ENCODE measurements around the gene SORL1-AS1.
A peak's percentile ranks its signal among the peaks of the same experiment; 100 is the strongest.

The SORL1-AS1 gene

DNA sequence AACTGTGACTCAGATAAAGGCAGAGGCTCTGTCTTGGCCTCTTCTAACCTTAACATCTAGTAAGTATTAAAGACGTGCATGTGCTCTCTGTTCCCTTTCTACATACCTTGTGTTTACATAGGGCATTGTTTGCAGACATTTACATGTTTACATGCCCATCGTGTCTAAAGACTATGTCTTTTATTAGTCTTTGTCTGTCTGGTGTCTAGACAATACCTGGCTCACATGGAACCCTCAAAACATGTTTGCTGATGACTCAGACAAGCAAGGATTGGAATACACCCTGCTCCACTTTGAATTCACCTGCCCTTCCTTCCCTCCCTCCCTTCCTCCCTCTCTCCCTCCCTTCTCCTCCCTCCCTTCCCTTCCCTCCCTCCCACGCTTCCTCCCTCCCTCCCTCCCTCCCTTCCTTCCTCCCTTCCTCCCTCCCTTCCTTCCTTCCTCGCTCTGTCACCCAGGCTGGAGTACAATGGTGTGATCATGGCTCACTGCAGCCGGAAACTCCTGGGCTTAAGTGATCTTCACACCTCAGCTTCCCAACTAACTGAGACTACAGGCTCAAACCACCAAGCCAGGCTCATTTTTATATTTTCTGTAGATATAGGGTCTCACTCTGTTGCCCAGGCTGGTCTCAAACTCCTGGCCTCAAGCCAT is 23.7 kb upstream of the SORL1-AS1 start:
- no peak for DNase-seq (ENCODE audit: low read depth in 2 of 2)

DNA sequence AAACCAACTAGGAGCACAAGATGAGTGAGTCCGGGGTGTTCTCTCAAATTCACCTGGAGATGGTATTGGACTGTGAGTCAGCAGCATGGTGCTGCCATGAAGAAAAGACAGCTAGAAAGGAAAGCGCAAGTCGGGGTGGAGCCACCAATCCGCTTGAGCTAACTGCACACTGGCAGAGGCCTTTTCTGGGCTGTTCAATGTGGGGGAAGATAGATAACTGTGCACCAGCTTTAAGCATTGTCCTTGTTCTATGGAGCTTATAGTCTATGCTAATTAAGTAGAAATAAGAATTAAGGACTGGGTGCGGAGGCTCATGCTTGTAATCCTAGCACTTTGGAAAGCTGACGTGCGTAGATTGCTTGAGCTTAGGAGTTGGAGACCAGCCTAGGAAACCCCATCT is 21.9 kb upstream of the SORL1-AS1 start:
- no peak for DNase-seq (ENCODE audit: low read depth in 2 of 2)

DNA sequence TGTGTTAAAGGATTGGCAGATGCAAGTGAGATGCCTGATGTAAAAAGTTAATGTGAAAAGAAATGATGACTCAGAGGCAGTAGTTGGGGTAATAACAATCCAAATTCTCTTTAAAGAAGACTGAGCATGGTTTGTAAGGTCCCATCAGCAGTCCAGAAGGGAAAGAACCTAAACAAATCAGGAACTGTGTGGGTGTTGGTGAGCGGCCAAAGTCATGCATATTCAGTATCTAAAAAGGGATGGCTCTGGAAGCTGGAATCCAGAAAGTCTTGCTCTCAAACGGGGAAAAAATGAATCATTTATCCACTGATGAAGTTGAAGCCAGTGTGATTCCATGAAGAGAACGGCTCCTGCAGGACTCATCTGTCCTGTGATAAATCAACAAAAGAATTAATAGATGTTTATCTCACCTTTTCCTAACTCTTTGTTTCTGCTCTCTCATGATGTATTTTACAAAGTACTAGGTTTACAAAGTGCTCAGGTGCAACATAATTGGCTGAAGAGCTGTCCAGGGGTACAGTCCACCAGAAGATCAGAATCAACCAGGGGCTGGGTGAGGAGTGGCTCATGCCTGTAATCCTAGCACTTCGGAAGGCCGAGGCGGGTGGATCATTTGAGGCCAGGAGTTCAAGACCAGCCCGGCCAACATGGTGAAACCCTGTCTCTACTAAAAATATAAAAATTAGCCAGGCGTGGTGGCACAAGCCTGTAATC is 20.5 kb upstream of the SORL1-AS1 start:
- DNase-seq (ENCODE audit: low read depth in 2 of 2) = no peak

DNA sequence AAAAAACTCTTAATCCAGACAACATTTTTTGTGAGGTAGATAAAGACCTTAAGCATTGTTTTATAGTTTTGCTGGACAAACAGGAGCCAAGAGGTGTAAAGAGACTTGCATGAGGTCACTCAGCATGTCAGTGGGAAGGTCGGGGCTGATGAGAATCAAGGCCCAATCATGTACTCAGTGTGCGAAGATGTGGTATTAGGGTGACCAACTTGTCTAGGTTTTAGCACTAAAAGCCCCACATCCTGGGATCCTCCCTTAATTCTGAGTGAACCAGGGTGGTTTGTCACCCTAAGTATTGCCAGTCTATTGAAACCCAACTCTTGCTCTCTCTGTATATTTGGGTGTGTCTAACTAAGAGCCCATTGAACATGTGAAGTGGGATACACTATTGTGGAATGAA is 19.5 kb upstream of the SORL1-AS1 start:
- DNase-seq (ENCODE audit: low read depth in 2 of 2) = no peak

DNA sequence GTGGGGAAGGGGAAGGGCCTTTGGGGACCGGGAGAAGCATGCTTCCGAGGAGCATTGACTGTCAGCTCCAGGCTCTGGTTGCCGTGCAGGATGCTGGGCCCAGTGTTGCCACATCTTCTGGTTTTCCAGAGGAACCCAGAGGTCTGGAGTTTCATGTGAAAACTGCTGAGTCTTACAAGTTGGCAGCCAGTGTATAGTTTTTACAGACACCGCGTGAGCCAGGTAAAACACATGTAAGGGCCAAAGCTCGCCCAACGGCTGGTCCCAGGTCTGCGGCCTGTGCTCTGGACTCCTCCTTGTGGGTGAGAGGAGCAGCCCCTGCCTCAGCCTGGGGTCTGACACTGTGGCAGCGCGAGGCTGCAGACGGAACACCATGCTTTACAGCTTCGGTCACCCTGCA is 18.4 kb upstream of the SORL1-AS1 start:
- DNase-seq (ENCODE audit: low read depth in 2 of 2) = no peak

DNA sequence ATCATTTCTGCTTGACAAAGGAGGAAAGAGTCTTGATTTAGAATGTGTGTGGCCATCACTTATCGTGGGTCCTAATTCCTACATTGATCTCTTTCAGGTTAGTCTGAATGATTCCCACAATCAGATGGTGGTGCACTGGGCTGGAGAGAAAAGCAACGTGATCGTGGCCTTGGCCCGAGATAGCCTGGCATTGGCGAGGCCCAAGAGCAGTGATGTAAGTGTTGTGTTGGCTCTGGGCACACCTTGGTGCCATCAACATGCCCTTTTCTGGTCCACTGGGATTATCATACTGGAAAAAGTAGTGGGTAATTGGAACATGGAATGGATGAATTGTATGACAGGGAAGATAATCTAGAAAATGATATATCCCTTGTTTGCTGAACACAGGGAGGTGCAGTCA is 17.1 kb upstream of the SORL1-AS1 start:
- DNase-seq (ENCODE audit: low read depth in 2 of 2) = no peak

DNA sequence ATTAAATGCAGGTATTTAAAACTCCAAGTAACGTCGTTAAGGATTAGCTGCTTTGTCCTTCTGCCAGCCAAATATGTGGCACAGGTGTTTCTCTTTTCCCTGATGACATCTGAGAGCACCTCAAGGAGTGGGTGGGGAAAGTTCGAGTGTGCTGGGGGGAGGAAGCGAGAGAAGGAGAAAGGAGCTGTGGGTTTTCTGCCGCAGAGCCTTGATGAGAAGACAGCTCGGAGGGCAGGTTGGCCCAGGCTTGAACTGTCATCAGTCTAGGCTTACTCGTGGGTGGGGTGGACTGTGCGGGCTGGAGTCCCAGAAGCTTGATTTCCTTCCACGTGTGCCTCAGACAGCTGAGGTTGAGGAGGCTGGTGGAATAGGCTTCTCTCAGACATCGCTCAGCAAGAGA is 15.2 kb upstream of the SORL1-AS1 start:
- peak; percentile 67 to 73 for DNase-seq (ENCODE audit: low read depth in 2 of 2)

DNA sequence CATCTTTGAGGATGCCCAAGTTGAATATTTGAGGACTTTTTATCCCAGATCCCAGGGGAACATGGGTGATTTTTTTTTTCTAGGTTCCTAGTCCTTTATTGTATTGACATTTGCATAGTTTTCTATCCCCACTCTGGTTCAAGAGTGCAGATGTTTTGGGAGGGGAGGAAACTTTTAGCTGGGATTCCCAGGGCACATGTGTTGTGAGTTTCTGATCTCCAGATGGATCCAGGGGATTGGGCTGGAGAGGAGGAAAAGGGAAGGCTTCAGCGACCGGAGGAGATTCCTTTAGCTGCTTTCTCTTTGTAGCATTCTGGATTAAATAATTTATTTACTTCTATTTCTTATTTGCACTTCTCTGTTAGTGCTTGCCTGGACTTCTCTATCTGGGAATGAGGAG is 14.7 kb upstream of the SORL1-AS1 start:
- DNase-seq (ENCODE audit: low read depth in 2 of 2) = no peak

DNA sequence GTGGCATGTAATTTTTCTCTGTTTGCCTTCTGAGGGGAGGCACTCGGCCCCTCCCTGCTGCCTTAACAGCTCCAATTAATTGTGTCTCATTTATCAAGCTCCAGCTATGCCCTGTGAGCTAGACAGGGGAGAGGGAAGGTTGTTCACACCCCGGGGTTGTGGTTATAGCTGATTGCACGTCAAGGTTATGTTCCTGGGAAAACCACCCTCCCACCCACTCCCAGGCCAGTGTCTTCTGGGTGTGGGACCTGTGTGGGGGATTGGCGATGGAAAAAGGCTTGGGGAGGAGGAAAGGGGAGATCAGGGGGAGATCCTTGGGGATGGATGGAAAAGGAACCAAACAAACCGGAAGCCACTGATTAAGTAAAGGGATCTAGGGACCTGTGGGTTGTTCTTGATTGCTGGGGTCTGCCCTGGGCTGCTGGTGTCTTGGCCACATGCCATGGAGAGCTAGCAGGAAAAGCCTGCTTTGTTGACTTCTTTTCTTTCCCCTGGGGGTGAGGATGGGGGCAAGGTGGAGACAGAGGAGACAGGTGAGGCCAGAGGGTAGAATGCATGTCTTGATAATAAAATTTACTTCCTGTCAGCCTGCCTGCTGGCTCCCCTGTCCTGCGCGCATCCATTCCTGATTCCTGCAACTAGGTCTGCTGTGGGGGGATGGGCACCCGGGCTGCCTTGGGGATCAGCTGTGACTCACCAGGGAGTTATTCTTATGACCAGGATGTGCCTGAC is 13.5 kb upstream of the SORL1-AS1 start:
- no peak for DNase-seq (ENCODE audit: low read depth in 2 of 2)

DNA sequence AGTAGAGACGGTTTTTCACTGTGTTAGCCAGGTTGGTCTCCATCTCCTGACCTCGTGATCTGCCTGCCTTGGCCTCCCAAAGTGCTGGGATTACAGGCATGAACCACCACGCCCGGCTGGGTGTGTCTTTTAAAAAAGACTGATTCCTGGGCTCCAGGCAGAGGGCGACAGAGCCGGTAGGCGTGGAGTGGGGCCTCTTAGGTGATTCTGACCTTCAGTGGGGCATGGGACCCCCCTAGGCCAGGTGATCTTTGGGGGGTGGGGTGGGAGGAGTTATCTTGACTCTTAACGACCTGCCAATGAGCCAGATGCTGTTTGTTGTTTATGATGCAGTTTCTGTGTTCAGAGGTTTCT is 12.9 kb upstream of the SORL1-AS1 start:
- no peak for DNase-seq (ENCODE audit: low read depth in 2 of 2)

DNA sequence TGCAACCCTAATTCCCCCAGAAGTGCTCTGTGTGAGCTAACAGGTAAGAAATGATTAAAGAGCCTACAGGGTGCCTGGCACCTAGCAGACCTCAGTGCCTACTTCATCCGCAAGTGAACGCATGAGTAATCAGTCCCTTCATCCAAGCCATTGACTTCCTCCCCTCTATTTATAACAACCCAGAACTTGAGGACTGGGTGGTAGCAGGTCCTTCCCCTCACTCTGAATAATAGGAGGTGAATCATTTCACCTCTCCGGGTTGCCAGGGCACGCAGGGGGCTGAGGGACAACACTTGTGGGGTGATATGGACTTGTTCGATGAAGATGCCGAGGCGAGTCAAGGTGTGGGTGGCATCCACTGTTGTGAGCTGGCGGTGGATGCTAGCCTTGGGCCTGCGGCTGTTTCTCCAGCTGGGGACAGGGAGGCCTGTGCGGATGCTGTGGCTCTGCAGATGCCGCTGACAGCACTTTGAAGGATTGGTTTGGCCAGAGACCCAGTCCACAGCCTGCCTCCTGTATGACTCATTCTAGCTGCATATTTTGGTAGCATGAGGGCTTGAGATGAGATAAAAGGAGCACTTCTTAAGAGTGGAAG is 11.7 kb upstream of the SORL1-AS1 start:
- DNase-seq (ENCODE audit: low read depth in 2 of 2) = peak; percentile 64 to 70

DNA sequence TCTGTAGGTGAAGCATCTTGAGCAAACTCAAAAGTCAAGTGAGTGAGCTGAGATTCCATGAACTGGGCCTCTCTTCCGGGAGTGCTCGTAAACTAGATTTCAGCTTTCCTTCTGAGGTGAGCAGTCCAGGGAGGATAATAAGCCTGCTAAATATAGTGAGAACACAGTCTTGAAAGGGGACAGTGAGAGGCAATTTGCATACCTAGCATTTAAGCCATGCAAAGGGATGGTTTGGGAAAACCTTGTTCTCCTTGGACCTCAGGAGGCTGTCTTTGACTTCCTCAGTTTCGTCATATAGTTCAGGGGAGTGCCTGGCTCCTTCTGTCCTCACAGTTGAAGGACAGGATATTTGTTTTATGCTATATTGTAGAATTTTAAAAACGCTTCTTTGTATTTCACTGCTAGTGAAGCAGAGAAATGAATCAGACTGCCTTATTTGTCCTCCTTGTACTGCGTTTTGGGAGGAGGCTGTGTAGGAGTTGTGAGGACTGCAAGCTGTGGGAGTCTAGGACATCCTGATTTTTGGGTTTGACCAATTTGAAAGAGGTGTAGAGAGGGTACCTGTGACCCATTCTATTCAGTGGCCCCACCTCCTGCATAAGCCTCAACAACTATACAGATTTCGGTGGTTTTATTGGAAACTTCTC is 11.0 kb upstream of the SORL1-AS1 start:
- no peak for DNase-seq (ENCODE audit: low read depth in 2 of 2)

DNA sequence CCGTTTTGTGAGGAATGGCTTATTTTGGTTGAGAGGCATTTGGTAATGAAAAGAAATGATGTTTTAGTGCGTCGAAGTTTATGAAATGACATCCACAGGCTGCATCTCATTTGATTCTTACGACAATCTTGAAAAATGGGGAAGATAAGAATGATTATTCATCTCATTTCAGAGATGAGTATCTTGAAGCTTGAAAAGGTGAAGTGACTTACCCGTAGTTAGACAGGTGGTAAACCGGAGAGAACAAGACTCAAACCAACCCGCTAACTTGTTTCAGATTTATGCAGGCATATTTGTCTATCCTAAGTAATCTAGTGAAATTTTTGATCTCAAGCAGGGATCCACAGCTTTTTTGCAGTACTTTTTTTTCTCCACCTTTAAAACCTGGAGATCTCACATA is 9.1 kb upstream of the SORL1-AS1 start:
- DNase-seq (ENCODE audit: low read depth in 2 of 2) = no peak

DNA sequence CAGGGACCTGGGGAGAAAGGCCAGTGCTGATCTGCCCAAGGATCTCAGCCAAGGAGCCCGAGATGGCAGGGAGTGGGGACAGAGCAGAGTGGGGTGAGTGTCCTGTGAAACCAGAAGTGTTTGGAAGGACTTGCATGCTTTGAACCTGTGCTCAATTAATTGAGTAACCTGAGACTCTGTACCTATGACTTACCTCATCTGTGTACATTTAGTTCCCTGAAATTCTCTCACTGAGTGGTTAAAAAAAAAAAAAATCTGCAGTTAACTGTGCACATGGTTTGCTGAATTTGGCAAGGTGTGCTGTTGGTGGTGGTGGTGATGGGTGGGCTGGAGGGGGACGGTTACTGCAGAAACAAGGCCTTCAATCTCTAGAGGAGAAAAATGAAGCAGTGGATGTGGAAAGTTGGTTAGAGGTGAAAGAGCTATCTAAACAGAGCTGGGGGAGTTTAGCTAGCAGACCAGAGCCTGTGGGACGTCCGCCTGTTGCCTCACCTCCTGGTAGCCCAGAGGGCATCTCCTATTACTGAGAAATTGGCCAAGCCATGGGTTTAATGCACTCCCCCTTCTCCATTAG is 8.3 kb upstream of the SORL1-AS1 start:
- no peak for DNase-seq (ENCODE audit: low read depth in 2 of 2)

DNA sequence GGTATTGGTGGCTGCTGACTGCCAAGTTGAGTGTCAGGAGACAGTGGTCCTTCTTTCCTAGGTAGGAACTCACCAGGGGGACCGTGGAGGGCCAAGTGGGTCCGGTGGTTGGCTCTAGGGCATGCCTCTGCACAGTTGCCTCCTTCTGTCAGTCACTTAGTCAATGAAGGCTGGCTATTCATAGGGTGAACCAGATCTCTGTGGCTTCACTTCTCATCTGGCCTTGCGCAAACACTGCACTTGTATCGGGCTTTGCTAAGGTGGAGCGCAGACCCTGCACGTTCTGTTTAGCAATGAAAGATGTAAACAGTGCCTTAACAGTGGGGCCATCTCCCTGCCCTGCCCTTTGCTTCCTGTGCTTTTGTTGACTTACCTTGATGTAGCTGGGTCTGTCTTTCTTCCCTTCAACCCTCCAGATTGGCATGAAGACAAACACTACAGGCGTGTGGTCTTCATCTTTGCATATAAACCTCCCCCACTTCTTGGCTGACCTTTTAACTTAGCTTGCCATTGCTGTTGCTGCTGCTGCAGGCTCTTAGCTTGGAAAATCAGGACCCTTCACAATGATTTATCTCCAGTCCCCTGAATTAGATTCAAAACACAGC is 6.7 kb upstream of the SORL1-AS1 start:
- no peak for DNase-seq (ENCODE audit: low read depth in 2 of 2)

DNA sequence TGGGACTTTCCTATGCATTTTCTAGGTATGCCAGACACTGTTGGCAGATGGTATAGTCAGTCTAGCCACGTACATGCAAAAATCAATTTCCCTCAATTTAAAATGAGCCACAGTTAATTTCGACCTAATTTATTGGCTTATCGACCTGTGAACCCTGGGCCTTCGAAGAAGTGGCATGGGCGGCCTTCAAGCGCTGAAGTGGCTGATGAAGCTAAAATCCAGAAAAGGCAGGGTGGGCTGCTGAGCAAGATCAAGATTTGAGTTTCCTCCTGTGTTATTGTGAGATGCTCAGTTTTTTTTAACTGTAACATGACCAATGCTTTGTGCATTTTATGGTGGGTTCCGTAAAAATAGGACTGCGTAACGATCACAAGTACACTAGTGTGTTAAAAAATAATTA is 5.8 kb upstream of the SORL1-AS1 start:
- no peak for DNase-seq (ENCODE audit: low read depth in 2 of 2)

DNA sequence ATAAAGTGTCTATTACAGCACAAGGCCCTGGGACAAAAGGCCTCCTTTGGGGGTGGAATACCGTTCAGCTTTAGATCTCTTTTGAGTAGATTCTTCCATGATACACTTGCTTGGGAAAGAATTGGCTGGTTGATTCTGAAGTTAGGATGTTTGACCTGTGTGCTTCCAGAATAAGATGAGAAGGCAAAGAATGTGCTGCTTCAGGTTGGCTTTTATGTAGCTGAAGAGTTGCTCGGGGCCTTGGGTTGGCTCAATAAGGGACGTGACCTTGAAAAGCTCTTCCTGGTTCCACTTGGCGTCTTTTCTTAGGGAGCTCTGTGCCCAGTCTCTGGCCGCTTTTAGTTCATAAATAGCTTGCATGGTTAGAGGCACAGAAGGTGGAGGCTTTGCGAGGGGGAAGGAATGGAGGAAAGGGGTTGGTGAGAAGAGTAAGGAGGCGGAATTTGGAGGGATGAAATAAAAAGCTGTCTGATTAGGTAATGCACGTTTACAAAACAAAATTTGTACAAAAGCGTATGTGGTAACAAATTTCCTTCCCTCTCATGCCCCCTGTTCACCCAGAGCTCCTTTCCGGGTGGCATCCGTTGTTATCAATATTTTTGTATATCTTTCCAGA is 4.2 kb upstream of the SORL1-AS1 start:
- no peak for DNase-seq (ENCODE audit: low read depth in 2 of 2)

DNA sequence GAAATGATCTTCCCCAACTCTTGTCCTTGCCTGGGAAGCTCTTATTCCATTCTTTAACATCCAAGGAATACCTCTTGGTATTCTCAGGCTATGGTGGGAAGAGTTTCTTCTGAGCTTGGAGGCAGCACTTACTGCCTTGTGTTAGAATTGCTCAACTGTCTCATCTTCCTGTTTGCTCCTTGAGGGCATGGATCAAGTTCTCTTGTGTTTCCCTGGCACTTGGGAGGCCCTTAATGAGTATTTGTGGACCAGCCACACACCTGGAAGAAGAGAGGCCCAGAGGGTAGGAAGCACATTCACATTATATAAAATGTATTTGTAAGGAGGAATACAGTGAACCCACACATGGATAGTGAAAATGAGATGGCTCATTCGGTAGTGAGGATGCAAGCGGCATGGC is 3.4 kb upstream of the SORL1-AS1 start:
- no peak for DNase-seq (ENCODE audit: low read depth in 2 of 2)

DNA sequence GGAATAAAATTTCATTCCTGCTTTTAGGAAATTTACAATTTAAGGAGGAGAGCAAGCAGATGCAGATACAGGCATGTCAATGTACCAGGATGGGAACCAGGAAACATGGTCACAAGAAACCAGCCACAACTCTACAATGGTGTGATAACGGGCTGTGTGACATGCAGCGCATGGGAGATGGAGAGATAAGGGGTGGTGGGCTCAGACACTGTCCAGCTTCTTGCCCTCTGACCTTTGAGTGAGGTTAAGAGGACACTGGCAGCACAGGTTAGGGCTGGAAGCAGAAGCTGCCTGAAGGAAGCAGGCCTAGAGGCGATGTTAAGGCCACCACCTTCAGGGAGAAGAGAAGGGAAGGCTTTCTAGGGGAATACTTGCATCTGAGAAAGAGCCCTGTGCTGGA is 2.3 kb upstream of the SORL1-AS1 start:
- no peak for DNase-seq (ENCODE audit: low read depth in 2 of 2)

DNA sequence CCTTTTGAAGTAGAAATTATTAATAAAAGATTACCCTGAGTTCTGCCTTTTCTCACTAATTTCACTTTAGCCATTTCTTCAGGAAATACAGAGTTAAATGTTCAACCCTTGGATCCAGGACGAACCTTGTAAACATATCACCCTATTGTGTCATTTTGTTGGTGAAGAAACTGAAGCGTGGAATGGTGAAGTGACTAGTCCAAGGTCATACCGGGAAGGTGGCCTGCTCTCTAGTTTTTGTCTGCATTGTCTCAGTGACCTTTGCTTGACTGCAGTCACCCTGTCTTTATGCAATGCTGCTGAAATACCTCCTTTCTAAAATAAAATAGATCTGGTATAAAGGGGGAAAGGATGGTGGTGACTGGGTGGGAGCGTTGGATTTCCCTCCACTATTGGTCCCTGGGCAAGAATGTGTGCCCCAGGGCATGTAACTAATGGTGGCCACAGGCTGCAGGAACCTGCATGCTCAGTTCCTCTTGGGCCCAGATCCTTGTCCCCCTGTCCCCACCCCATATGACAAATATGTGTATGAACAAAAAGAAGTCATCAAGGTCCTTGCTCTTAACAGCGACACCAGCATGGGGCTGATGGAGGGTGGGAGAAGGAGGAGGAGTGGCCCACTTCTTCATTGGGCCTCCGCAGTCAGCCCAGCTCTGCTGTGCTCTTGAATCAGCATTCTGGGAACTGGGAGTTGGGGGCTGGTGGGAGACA is 977 bp upstream of the SORL1-AS1 start:
- DNase-seq (ENCODE audit: low read depth in 2 of 2) = no peak

Measured in stimulated activated CD4-positive, alpha-beta T cell treated with anti-CD3 and anti-CD28 coated beads, Interleukin-12 subunit alpha, Interleukin-12 subunit beta, amount 100 ng/mL, for 24 hours (primary cell).